LHCN-M2 (cell line): ENCODE results near the gene TNNT3. TPM values are rescaled to one million over a fixed set of nuclear protein-coding genes. Genes with fewer than 3 reads are reported as not detected.

ENCODE experiments used
- DNase-seq: peaks from one replicate; pipeline ENCODE4 v3.0.0-alpha.2; 2012; ENCODE audit warnings: low read depth
- total RNA-seq: library from RNA; depleted of rRNA; stranded (reverse); fragments of >200 nt; gene quantifications from 2 replicates; pipeline ENCODE4 v1.2.3, GENCODE V29; 2014

The TNNT3 gene
- total RNA-seq, 1 experiment from 2014 or later = 1.9 TPM

GRCh38 chr11:1953489-1954266, 34.2 kb downstream of the TNNT3 start:
- DNase-seq = peak; percentile 26

- no peak for DNase-seq
Measured at GRCh38 chr11:1958367-1958766, 38.9 kb downstream of the TNNT3 start.

GRCh38 chr11:1959786-1960185, 40.3 kb downstream of the TNNT3 start:
- DNase-seq = no peak

GRCh38 chr11:1963864-1964263, 44.4 kb downstream of the TNNT3 start:
- no peak for DNase-seq

GRCh38 chr11:1964348-1964747, 44.8 kb downstream of the TNNT3 start:
- DNase-seq = no peak

GRCh38 chr11:1964955-1965354, 45.5 kb downstream of the TNNT3 start:
- no peak for DNase-seq

- no peak for DNase-seq
Measured at GRCh38 chr11:1966531-1966930, 47.0 kb downstream of the TNNT3 start.

GRCh38 chr11:1967641-1968225, 48.2 kb downstream of the TNNT3 start:
- DNase-seq = peak; percentile 91

- no peak for DNase-seq
Measured at GRCh38 chr11:1968454-1969002, 49.0 kb downstream of the TNNT3 start.

GRCh38 chr11:1969035-1969434, 49.5 kb downstream of the TNNT3 start:
- no peak for DNase-seq

- DNase-seq = no peak
Measured at GRCh38 chr11:1969776-1970175, 50.3 kb downstream of the TNNT3 start.

- DNase-seq = no peak
Measured at GRCh38 chr11:1970956-1971355, 51.5 kb downstream of the TNNT3 start.

GRCh38 chr11:1975185-1975584, 55.7 kb downstream of the TNNT3 start:
- DNase-seq = no peak

- no peak for DNase-seq
Measured at GRCh38 chr11:1978720-1979473, 59.4 kb downstream of the TNNT3 start.

- no peak for DNase-seq
Measured at GRCh38 chr11:1979607-1980006, 60.1 kb downstream of the TNNT3 start.

GRCh38 chr11:1982873-1983600, 63.5 kb downstream of the TNNT3 start:
- no peak for DNase-seq

- no peak for DNase-seq
Measured at GRCh38 chr11:1983601-1983961, 64.1 kb downstream of the TNNT3 start.

GRCh38 chr11:1987024-1987423, 67.5 kb downstream of the TNNT3 start:
- DNase-seq = no peak

- DNase-seq = no peak
Measured at GRCh38 chr11:1988174-1988573, 68.7 kb downstream of the TNNT3 start.
